ENCODE measurements around the gene USF3. TPM values are rescaled to one million over a fixed set of nuclear protein-coding genes. Genes with fewer than 3 reads are reported as not detected.

USF3 gene
- total and polyA plus RNA-seq, 9 of the 15 experiments (the other 6 are each of a cell fraction or from before 2014, with no cell fraction given): 1.4 to 6.9 (median 3.1) TPM

GRCh38 chr3:113719294-113719693 lies 22.9 kb upstream of the USF3 start:
- no peaks in the 10 kb centered on the region for H3K4me1 ChIP-seq (replicated peaks in 1 of 2; ENCODE audit: control insufficient read depth in 2 of 2, insufficient read depth in 2 of 2, low read length in 2 of 2)
- H3K9me1 ChIP-seq (ENCODE audit: control insufficient read depth, insufficient read depth, low read length): no peaks in the 10 kb centered on the region
- no peak overlapping the region for H3K4me3 ChIP-seq
- TF ChIP-seq, protein P1, sequence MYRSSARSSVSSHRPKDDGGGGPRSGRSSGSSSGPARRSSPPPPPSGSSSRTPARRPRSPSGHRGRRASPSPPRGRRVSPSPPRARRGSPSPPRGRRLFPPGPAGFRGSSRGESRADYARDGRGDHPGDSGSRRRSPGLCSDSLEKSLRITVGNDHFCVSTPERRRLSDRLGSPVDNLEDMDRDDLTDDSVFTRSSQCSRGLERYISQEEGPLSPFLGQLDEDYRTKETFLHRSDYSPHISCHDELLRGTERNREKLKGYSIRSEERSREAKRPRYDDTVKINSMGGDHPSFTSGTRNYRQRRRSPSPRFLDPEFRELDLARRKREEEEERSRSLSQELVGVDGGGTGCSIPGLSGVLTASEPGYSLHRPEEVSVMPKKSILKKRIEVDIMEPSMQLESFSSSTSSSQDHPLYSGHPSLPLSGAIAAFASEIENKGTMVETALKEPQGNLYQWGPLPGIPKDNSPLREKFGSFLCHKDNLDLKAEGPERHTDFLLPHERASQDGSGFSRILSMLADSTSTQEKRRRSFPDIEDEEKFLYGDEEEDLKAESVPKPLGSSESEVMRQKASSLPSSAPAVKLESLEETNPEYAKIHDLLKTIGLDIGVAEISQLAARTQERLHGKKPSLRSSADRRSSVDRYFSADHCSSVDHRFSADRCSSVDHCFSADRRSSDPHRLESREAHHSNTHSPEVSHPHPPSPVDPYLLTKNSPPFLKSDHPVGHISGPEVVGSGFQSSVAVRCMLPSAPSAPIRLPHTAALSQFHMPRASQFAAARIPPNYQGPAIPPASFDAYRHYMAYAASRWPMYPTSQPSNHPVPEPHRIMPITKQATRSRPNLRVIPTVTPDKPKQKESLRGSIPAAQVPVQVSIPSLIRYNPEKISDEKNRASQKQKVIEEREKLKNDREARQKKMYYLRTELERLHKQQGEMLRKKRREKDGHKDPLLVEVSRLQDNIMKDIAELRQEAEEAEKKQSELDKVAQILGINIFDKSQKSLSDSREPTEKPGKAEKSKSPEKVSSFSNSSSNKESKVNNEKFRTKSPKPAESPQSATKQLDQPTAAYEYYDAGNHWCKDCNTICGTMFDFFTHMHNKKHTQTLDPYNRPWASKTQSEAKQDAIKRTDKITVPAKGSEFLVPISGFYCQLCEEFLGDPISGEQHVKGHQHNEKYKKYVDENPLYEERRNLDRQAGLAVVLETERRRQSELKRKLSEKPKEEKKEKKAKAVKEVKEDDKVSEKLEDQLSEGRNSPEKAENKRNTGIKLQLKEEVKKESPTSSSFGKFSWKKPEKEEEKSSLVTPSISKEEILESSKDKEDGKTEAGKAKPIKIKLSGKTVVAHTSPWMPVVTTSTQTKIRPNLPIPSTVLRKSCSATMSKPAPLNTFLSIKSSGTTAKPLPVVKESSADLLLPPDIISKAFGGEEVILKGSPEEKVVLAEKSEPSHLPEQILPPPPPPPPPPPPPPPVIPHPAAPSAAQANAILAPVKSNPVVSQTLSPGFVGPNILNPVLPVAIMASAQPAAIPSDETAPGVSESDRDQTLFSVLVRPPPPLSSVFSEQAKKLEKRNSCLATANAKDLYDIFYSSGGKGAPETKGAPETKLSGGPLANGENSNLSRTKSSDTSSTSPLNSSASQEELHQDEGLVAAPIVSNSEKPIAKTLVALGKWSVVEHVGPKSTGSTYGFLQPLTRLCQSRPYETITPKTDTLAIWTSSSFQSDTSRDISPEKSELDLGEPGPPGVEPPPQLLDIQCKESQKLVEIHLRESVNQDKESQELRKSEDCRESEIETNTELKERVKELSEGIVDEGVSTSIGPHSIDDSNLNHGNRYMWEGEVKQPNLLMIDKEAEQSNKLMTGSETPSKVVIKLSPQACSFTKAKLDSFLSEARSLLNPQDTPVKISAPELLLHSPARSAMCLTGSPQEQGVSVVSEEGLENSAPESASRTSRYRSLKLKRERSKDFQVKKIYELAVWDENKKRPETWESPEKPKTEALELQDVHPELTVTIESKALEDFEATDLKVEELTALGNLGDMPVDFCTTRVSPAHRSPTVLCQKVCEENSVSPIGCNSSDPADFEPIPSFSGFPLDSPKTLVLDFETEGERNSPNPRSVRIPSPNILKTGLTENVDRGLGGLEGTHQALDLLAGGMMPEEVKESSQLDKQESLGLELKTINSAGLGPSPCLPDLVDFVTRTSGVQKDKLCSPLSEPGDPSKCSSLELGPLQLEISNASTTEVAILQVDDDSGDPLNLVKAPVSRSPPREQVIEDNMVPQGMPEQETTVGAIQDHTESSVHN (IDR thresholded peaks at IDR 0.05; ENCODE audit: borderline replicate concordance in 1 of 2, low read depth in 1 of 2): no peak
- TF ChIP-seq ZNF507 (tag; conservative IDR thresholded peaks at IDR 0.05) (no peak), TEAD1 (CRISPR knock-in tag; IDR thresholded peaks at IDR 0.05) (no peak), FOXP1 (CRISPR knock-in tag; IDR thresholded peaks at IDR 0.05) (no peak), ILK (tag; IDR thresholded peaks at IDR 0.05; ENCODE audit: borderline replicate concordance, low read depth) (no peak), ZBTB8A (IDR thresholded peaks at IDR 0.05; ENCODE audit: partially characterized antibody) (no peak), HNRNPLL (IDR thresholded peaks at IDR 0.05; ENCODE audit: low read depth, low read length, poor library complexity, severe bottlenecking) (no peak), MAFF (IDR thresholded peaks at IDR 0.05; ENCODE audit: low read length) (no peak), ERF (CRISPR knock-in tag; IDR thresholded peaks at IDR 0.05) (no peak), ZBTB2 (IDR thresholded peaks at IDR 0.05) (no peak), CHCHD3 (CRISPR knock-in tag; IDR thresholded peaks at IDR 0.05) (no peak), ZNF511 (CRISPR knock-in tag; IDR thresholded peaks at IDR 0.05) (no peak), SREBF2 (CRISPR knock-in tag; IDR thresholded peaks at IDR 0.05) (no peak)
- no peaks in the 10 kb centered on the region for H3K27me3 ChIP-seq (ENCODE audit: control insufficient read depth in 2 of 2, insufficient read depth in 2 of 2, low read length in 2 of 2)
- DNase-seq (ENCODE audit: extremely low read depth in 1 of 4, low spot score in 3 of 4) (no peak), FAIRE-seq (no peak), ATAC-seq (no peak)
- BruUV-seq (replicated peaks): TSS peak; percentile 35
- no peaks in the 10 kb centered on the region for H3K9me3 ChIP-seq (replicated peaks; ENCODE audit: control insufficient read depth, insufficient read depth, low read depth, low read length)
- WGBS (ENCODE audit: insufficient coverage, low coverage, missing lambda C conversion rate): 100% methylated on average over 1 of the region's 1 CpG
- in situ Hi-C loops (cut with MboI) (no loop called here), intact Hi-C loops (cut with micrococcal nuclease) (no loop called here)
- no peak overlapping the region for H3K9ac ChIP-seq (ENCODE audit: insufficient read depth in 1 of 2, low read depth in 2 of 2, low read length in 2 of 2)
- H2AFZ ChIP-seq (ENCODE audit: low read depth, low read length): no peak overlapping the region
- H4K20me1 ChIP-seq (replicated peaks; ENCODE audit: control insufficient read depth, insufficient read depth, low read length): no peaks in the 10 kb centered on the region
- ChIA-PET POLR2A (interaction anchor here (1.0 kb wide), 1 partner anchor 25 kb away, joined by 3 read pairs; no protein-coding TSS in a partner anchor), CTCF (ENCODE audit: low intra/inter-chr PET ratio) (no interaction called here)
- H3K4me2 ChIP-seq (ENCODE audit: insufficient read depth, low read length): no peak overlapping the region
- 0 out of 3 replicates have a peak, but pooled peaks cover 1% of the 10 kb centered on the region for H3K79me2 ChIP-seq (ENCODE audit: control insufficient read depth, insufficient read depth, low read length)
- peaks cover 68% of the 10 kb centered on the region; the same call in 2 of the 3 replicates for H3K36me3 ChIP-seq (ENCODE audit: control insufficient read depth, insufficient read depth, low read length)
- no peak overlapping the region for H3K27ac ChIP-seq (ENCODE audit: extremely low read depth, low read depth, low read length)
